ENCODE results near the gene DGKB. TPM values are rescaled to one million over a fixed set of nuclear protein-coding genes. Genes with fewer than 3 reads are reported as not detected.
A peak's percentile ranks its signal among the peaks of the same experiment; 100 is the strongest.

DGKB gene
- total RNA-seq, 8 experiments from 2014 or later: 0.22 to 13.6 (median 9.0) TPM

DNA sequence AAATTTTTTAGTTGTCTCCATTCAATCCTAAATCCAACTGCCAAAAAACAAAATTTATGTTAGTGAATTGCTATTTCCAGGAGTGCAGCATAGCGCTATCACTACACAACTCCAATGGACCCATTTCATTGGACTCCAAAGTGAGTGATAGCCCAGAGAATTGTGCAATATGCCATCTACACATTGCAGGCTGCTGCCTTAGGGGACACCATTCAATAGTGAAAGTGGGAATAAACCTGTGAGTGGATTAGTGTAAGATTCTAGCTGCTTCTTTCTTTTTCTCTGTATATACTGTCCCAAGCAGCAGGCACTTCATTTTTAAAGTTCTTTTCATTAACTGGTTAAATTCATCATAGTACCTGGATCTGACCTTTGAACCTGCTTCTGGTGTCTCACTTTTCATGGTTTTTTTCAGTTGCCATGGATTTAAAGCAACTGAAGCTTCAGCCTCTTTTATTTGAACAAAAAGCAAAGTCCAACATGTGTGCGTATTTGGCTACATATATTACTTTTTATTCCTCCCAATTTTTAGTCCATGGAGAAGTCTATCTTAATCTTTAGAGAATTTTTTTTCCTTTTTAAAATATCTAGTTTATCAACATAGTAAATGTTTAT lies 97.3 kb downstream of the DGKB start:
- no peak overlapping the region for H3K4me3 ChIP-seq
- no peak overlapping the region for H3K27ac ChIP-seq
- no peak for ATAC-seq (replicated peaks in 6 of 8)
- in situ Hi-C loops (cut with MboI; ENCODE audit: low pct_unique_long_range_greater_than_20kb in 2 of 9, low sequenced_read_pairs in 9 of 9, unreplicated experiment in 9 of 9): no loop called here
- H3K4me1 ChIP-seq (replicated peaks in 1 of 2): no peaks in the 10 kb centered on the region
- WGBS, 10 experiments: 92 to 100% (median 100%) methylated on average over 1 to 2 of the region's 2 CpGs; no CpG with 5 or more reads in 1 of the 10 experiments

DNA sequence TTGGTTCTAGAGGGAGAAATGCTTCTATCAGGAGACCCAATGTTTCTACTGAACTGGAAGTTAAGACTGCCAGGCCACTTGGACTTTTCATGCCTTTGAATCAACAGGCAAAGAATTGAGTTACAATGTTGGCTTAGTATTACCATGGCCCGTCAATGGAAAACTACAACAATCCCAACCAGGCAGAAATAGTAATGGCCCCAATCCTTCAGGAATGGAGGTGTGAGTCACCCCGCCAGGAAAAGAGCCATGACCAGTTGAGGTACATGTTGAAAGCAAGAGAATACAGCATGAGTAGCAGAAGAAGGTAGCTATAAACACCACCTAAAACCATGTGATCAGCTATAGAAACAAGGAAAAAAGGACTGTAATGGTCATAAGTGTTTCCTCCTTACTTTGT lies 101.9 kb downstream of the DGKB start:
- Histone ChIP-seq H3K4me3 (no peak overlapping the region), H3K27ac (no peak overlapping the region), H3K4me1 (replicated peaks in 1 of 2) (no peaks in the 10 kb centered on the region)
- no peak for ATAC-seq (replicated peaks in 6 of 8)
- WGBS, 10 experiments: 86 to 100% (median 100%) methylated on average over 1 to 2 of the region's 2 CpGs; no CpG with 5 or more reads in 4 of the 10 experiments
- in situ Hi-C loops (cut with MboI; ENCODE audit: low pct_unique_long_range_greater_than_20kb in 2 of 9, low sequenced_read_pairs in 9 of 9, unreplicated experiment in 9 of 9): no loop called here

DNA sequence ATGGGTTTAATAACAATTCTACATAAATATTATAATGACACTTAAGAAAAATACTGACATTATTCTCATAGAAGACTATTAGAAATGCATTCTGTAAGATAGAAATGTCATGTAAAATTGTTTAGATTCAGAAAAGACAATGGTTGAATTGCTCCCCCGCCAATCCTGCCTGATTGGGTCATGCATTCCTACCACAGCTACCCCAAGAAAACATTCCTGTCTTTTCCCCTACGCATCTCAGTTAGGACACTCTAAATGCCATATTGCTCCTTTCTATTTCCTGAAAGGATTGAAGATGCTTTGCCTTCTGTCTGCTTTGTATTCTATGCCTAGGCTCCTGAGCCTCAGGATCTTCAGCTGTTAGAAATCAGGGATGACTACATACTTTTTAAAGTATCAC lies 109.4 kb downstream of the DGKB start:
- no peak overlapping the region for H3K27ac ChIP-seq
- no peaks in the 10 kb centered on the region for H3K4me1 ChIP-seq (replicated peaks in 1 of 2)
- 29 to 100% (median 93%) methylated on average over 1 to 2 of the region's 2 CpGs; no CpG with 5 or more reads in 2 of the 10 experiments for WGBS, 10 experiments
- no peak for ATAC-seq (replicated peaks in 6 of 8)
- H3K4me3 ChIP-seq: no peak overlapping the region
- in situ Hi-C loops (cut with MboI; ENCODE audit: low pct_unique_long_range_greater_than_20kb in 2 of 9, low sequenced_read_pairs in 9 of 9, unreplicated experiment in 9 of 9): no loop called here

DNA sequence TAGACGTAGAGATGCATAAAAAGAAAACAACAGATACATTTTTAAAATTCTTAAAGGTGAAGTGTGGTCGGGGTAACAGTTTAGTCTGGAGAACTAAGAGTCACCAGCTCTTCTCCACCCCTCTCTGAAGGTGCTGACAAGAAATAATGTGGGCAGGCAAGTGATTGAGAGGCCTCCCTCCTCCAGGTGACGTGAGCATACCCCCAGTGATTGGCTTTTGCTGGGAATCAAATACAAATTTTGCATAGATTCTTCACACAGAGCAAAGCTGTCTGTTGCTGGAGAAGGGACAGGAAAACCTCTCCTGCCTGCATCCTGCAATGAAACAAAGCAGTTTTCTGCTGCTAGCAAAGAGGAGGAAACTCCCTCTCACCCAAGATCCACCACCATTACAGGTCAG lies 115.0 kb downstream of the DGKB start:
- 17 to 100% (median 81%) methylated on average over 1 to 3 of the region's 3 CpGs; no CpG with 5 or more reads in 2 of the 10 experiments for WGBS, 10 experiments
- Histone ChIP-seq H3K27ac (no peak overlapping the region), H3K4me1 (replicated peaks in 1 of 2) (peaks cover 0 to 2% of the 10 kb centered on the region in 2 donors), H3K4me3 (no peak overlapping the region)
- in situ Hi-C loops (cut with MboI; ENCODE audit: low pct_unique_long_range_greater_than_20kb in 2 of 9, low sequenced_read_pairs in 9 of 9, unreplicated experiment in 9 of 9): no loop called here
- ATAC-seq (replicated peaks in 6 of 8): no peak

DNA sequence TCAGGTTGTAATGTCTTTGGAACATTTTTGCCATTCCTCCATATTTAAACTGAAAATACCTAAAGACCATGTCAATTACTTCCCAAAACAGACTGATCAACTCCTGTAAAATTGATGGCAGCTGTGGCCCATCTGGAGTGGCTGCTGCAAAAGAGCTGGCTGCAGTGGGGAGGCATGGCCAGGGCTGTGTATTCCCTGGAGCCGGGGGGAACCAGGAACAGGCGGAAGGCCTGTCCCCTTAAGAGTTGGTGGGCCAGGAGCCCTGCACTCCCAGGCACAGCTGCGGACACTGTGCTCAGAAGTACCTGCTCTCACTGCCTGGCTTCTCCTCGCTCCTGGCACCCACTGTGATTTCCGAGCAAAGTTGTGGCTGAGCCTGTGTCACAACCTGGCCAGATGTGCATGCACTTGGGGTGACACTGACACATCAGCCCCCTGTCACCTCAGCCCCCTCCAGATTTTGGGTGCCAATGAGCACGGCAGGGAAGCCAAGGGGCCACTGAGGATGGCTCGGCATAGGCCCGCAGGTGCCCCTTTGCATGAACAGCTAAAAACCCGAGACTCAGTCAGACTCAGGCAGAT lies 116.1 kb downstream of the DGKB start:
- no peak overlapping the region for H3K4me3 ChIP-seq
- WGBS, 10 experiments: 0 to 100% (median 73%) methylated on average over 1 to 4 of the region's 9 CpGs; no CpG with 5 or more reads in 5 of the 10 experiments
- no peak for ATAC-seq (replicated peaks in 6 of 8)

DNA sequence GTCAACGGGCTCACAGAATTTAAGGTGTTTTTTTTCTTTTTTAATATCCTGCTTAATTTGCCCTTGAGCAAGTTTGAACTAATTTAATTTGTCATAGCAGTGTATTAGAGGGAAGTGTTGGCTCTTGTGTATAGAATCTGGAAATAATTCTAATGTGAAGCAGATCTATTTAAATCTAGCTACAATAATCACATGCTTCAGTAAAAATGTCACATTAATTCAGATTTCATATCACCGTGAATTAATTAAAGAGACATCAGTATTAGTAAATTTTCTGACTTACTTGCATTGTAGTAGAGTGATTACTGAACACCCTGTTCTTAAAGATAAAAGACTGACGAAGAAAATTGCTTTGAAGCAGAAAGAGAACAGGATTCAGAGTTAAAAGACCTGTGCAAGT lies 124.7 kb downstream of the DGKB start:
- no peaks in the 10 kb centered on the region for H3K4me1 ChIP-seq (replicated peaks in 1 of 2)
- ATAC-seq (replicated peaks in 6 of 8): no peak
- 4 to 100% (median 93%) methylated on average over 1 to 3 of the region's 3 CpGs; no CpG with 5 or more reads in 1 of the 10 experiments for WGBS, 10 experiments
- in situ Hi-C loops (cut with MboI; ENCODE audit: low pct_unique_long_range_greater_than_20kb in 2 of 9, low sequenced_read_pairs in 9 of 9, unreplicated experiment in 9 of 9): no loop called here
- H3K27ac ChIP-seq: no peak overlapping the region
- no peak overlapping the region for H3K4me3 ChIP-seq

More for the DNA sequence above, 116.1 kb downstream of the DGKB start:
- in situ Hi-C loops (cut with MboI; ENCODE audit: low pct_unique_long_range_greater_than_20kb in 2 of 9, low sequenced_read_pairs in 9 of 9, unreplicated experiment in 9 of 9): no loop called here
- H3K4me1 ChIP-seq (replicated peaks in 1 of 2): peaks cover 0 to 2% of the 10 kb centered on the region in 2 donors
- H3K27ac ChIP-seq: no peak overlapping the region

DNA sequence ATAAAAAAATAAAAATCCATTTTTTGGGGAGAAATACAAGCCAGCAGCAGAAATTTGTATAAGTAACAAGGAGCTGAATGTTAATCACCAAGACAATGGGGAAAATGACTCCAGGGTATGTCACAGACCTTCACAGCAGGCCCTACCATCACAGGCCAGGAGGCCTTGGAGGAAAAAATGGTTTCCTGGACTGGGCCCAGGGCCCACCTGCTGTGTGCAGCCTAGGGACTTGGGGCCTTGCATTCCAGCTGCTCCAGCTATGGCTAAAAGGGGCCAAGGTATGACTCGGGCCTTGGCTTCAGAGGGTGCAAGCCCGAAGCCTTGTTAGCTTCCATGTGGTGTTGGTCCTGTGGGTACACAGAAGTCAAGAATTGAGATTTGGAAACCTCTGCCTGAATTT lies 126.3 kb downstream of the DGKB start:
- in situ Hi-C loops (cut with MboI; ENCODE audit: low pct_unique_long_range_greater_than_20kb in 2 of 9, low sequenced_read_pairs in 9 of 9, unreplicated experiment in 9 of 9): no loop called here
- H3K4me1 ChIP-seq (replicated peaks in 1 of 2): no peaks in the 10 kb centered on the region
- H3K27ac ChIP-seq: no peak overlapping the region
- ATAC-seq (replicated peaks in 6 of 8): no peak
- WGBS, 10 experiments: 100% methylated on average over 1 to 2 of the region's 2 CpGs; no CpG with 5 or more reads in 8 of the 10 experiments
- no peak overlapping the region for H3K4me3 ChIP-seq

DNA sequence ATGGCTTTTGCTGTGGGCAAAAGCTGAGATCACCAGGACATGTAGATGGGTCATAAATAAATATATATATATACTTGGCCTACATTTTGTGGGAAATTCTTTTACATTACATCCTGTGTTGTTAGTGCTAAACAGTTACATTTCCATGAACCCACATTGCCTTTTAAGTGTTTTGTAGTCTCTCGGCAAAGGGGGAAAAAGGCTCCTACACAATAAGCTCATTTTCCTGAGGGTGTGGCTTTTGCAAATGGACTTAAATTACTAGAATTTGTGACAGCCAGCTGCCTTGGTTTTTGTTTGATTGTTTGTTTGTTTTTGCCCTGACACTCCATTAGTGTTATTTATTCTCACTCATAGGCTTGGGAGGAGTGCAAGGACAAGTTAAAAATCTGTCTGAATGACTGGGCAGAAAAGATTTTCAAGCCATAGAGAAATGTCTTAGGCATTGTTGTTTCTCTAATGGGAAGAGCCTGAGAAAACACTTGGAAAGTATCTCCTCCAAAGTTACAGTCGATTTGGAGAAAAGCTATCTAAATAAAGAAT lies 128.8 kb downstream of the DGKB start:
- peak in 6 of 8 experiments; percentile 37 to 79 (median 50) for ATAC-seq (replicated peaks in 6 of 8)
- Histone ChIP-seq H3K4me1 (replicated peaks in 1 of 2) (no peaks in the 10 kb centered on the region), H3K4me3 (no peak overlapping the region), H3K27ac (no peak overlapping the region)
- in situ Hi-C loops (cut with MboI; ENCODE audit: low pct_unique_long_range_greater_than_20kb in 2 of 9, low sequenced_read_pairs in 9 of 9, unreplicated experiment in 9 of 9): no loop called here
- 0 to 86% (median 50%) methylated on average over 1 to 2 of the region's 2 CpGs for WGBS, 10 experiments

DNA sequence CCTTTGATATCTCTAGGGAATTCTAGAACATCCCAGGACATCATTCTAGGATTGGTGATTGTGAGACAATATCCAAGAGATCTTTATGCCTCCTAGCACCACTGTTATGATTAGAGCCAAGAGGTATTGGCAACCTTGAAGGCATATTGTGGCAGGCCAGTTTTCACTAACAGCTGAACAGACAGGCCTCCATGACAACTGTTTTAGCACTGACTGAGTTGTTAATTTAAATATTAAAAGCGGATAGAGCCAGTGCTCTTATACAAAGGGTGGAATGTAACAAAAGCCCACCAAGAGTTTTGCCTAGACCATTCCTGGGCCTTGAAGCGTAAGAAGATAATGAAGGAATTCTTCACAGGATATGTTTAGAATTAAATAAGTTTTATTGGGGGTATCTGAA lies 131.9 kb downstream of the DGKB start:
- Histone ChIP-seq H3K4me3 (no peak overlapping the region), H3K27ac (no peak overlapping the region), H3K4me1 (replicated peaks in 1 of 2) (no peaks in the 10 kb centered on the region)
- in situ Hi-C loops (cut with MboI; ENCODE audit: low pct_unique_long_range_greater_than_20kb in 2 of 9, low sequenced_read_pairs in 9 of 9, unreplicated experiment in 9 of 9): no loop called here
- peak in 1 of 8 experiments; percentile 34 for ATAC-seq (replicated peaks in 6 of 8)
- WGBS, 10 experiments: 39 to 88% (median 52%) methylated on average over 1 to 2 of the region's 2 CpGs; no CpG with 5 or more reads in 5 of the 10 experiments

DNA sequence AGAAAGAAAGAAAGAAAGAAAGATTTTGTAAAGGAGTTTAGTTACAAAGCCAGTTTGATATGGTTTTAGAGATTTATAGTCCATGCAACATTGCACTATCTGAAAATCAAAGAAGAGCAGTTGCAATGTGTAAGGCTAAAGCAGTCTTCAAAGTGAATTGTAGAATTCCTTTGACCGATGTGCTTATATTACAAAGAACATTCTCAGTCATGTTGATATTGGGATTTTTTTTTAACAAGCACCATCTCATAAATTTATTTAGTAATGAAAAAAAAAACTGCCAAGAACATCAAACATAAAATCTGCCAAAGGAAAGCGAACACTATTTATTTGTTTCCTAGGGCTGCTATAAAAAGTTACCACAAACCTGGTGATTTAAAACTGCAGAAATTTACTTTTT lies 133.3 kb downstream of the DGKB start:
- WGBS, 10 experiments: 19 to 100% (median 80%) methylated on average over 1 to 2 of the region's 2 CpGs
- Histone ChIP-seq H3K4me3 (no peak overlapping the region), H3K27ac (no peak overlapping the region), H3K4me1 (replicated peaks in 1 of 2) (no peaks in the 10 kb centered on the region)
- in situ Hi-C loops (cut with MboI; ENCODE audit: low pct_unique_long_range_greater_than_20kb in 2 of 9, low sequenced_read_pairs in 9 of 9, unreplicated experiment in 9 of 9): no loop called here
- no peak for ATAC-seq (replicated peaks in 6 of 8)

DNA sequence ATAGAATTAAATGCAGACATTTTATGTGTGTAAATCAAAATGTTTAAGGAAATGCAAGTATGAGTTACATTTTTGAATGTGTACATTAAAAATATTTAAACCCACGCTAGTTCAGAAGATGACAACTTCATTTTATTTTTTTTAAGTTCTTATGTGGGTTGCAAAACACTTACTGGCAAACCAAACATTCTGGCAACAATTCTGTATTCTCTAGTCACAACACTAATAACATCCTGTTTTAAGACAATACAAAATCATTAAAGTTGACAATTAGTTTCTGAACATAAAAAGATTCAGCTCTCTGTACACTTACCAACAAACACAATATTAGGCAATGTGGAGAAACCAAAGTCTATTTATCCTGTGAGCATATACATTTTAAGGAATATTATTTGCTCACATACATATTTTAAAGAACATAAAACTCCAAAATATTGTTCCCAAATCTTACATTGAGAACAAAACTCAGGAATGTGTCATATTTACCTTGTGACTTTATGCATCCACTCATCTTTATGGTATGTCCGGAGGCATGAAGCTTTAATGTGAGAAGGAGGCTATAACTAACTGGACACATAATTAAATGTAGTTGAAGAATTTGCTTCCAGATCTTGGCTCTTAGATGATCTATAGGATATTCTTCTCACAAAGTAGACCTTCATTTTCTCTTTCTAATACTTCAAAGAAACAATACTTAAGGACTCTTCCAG lies 134.7 kb downstream of the DGKB start:
- H3K4me1 ChIP-seq (replicated peaks in 1 of 2): no peaks in the 10 kb centered on the region
- in situ Hi-C loops (cut with MboI; ENCODE audit: low pct_unique_long_range_greater_than_20kb in 2 of 9, low sequenced_read_pairs in 9 of 9, unreplicated experiment in 9 of 9): no loop called here
- no peak for ATAC-seq (replicated peaks in 6 of 8)
- no peak overlapping the region for H3K4me3 ChIP-seq
- no peak overlapping the region for H3K27ac ChIP-seq
- WGBS, 10 experiments: 11 to 100% (median 92%) methylated on average over 1 to 2 of the region's 2 CpGs; no CpG with 5 or more reads in 1 of the 10 experiments

DNA sequence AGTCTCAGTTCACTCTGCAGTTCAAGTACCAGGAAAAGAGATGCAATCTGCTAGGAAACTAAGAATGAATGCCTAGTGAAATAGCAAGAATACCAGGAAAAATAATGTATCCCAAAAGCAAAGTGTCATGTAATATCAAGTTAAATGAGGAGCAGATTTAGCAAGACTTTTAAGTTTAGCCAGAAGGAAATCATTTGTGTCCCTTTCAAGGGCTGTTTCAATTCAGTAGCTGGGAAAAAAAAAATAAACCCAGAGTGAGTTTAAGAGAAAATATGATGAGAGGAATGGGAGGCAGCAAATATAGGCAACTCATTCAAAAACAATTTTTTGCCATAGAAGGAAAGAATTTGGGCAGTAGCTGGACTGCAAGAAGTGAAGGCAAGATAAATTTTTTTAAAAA lies 135.8 kb downstream of the DGKB start:
- in situ Hi-C loops (cut with MboI; ENCODE audit: low pct_unique_long_range_greater_than_20kb in 2 of 9, low sequenced_read_pairs in 9 of 9, unreplicated experiment in 9 of 9): no loop called here
- ATAC-seq (replicated peaks in 6 of 8): no peak
- H3K27ac ChIP-seq: no peak overlapping the region
- H3K4me1 ChIP-seq (replicated peaks in 1 of 2): peaks cover 1 to 2% of the 10 kb centered on the region in 2 donors
- H3K4me3 ChIP-seq: no peak overlapping the region

DNA sequence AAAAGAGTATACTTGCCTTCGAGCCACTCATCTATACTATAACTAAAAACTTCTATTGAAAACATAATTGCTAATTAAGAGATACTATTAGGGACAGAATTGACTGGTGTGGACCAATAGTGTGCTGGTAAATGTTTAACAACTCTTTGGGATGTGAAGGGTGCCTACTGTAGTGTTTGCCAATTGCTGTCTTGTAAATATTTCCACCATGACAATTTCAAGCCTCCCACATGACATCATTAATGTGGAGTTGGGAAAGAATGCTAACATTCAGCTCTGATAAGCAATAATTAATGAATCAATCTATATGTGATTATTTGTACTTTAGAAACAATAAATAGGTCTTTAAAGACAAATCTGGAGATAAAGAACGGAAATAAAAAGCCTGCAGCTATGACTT lies 136.8 kb downstream of the DGKB start:
- no peak overlapping the region for H3K4me3 ChIP-seq
- no peak for ATAC-seq (replicated peaks in 6 of 8)
- WGBS, 10 experiments: 42 to 100% (median 89%) methylated on average over 1 to 2 of the region's 2 CpGs; no CpG with 5 or more reads in 2 of the 10 experiments

More for the DNA sequence above, 136.8 kb downstream of the DGKB start:
- in situ Hi-C loops (cut with MboI; ENCODE audit: low pct_unique_long_range_greater_than_20kb in 2 of 9, low sequenced_read_pairs in 9 of 9, unreplicated experiment in 9 of 9): no loop called here
- Histone ChIP-seq H3K4me1 (replicated peaks in 1 of 2) (peaks cover 2 to 9% of the 10 kb centered on the region in 2 donors), H3K27ac (no peak overlapping the region)
